NCI-H1694 treated with DMSO at 0.1 percent for 48 hours (cell line): Measurements from ENCODE around the gene CAMK2N1.
A peak's percentile ranks its signal among the peaks of the same experiment; 100 is the strongest.
"Not testable (repeated sequence)": the region's sequence is repeated elsewhere in the genome, so short reads cannot be mapped to it uniquely, and the experiment has no call there.

Experiments
- DNase-seq: peaks from one replicate; lab custom pipeline; 2025; lab: John Stamatoyannopoulos, UW

The CAMK2N1 gene

DNA sequence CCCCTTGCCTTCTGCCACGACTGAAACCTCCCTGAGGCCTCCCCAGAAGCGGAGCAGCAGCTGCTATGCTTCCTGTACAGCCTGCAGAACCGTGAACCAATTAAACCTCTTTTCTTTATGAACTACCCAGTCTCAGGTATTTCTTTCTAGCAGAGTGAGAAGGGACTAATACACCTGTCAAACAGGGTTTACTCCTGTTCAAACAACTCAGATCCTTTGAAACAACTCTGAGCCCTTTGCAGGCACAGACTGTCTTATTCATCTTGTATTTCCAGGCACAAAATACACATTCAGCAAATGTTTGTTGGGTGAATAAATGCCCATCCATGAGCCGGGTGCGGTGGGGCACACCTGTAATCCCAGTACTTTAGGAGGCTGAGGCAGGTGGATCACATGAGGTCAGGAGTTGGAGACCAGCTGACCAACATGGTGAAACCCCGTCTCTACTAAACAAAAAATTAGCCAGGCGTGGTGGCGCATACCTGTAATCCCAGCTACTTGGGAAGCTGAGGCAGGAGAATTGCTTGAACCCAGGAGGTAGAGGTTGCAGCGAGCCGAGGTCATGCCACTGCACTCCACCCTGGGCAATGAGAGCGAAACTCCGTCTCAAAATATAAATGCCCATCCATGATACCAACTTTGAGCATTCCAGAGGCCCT, 10.8 kb upstream of the CAMK2N1 start:
- DNase-seq: not testable (repeated sequence)

GRCh38 chr1:20496241-20496661, 10.2 kb upstream of the CAMK2N1 start:
- no peak for DNase-seq

DNA sequence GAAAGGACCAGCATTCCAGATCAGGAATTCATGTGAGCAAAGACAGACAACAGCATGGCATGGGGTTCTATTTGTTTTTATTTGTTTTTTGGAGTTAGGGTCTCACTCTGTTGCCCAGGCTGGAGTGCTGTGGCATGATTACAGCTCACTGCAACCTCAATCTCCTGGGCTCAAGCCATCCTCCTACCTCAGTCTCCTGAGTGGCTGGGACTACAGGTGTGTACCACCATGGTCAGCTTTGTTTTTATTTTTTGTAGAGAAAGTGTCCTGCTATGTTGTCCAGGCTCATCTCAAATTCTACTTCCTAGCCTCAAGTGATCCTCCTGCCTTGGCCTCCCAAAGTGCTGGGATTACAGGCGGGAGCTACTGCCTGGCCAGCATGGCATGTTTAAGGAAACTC, 9.7 kb upstream of the CAMK2N1 start:
- no peak for DNase-seq

- DNase-seq: no peak
Measured at GRCh38 chr1:20494609-20495311, 8.8 kb upstream of the CAMK2N1 start.

- peak; percentile 74 for DNase-seq
Measured at GRCh38 chr1:20493839-20494608, 8.0 kb upstream of the CAMK2N1 start.

- DNase-seq: no peak
Measured at GRCh38 chr1:20493309-20493708, 7.3 kb upstream of the CAMK2N1 start.

- no peak for DNase-seq
Measured at GRCh38 chr1:20492751-20493150, 6.7 kb upstream of the CAMK2N1 start.

DNA sequence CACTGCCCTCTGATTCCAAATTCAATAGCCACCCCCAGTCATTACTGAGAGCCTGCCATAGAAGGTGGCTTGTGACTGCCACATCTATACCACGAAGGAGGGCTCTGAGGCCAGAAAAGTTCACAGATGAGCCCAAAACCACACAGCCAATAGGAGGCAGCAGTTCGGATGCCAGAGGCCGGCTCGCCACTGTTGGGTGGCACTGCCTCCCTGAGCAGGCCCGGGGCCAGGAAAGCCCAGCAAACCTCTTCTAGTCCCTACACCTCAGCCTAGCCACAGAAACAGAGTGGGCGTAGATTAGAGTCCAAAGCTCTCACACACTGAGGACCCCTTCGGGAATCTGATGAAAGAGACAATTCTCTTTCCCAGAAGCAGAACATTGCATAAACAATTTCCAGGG, 5.9 kb upstream of the CAMK2N1 start:
- DNase-seq: no peak

DNA sequence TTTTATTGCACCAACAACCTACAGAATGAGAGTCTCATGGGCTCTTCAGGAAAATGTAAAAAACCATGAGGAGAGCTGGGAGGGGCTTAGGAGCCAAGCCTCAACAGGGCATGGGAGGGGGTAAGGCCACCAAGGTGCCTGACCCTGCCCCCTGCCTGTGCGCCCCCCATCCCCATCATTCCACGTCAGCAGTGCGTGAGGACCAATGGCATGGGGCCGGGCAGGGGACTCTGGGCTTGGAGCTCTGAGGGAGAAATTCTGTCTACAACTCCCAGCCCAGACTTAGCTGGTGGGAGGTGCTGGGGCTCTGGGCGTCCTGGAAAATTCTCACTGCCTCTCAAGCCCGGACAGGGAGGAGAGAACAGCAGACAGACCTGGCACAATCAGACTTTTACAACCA, 5.2 kb upstream of the CAMK2N1 start:
- no peak for DNase-seq

GRCh38 chr1:20487236-20487590, 1.2 kb upstream of the CAMK2N1 start:
- peak; percentile 72 for DNase-seq

DNA sequence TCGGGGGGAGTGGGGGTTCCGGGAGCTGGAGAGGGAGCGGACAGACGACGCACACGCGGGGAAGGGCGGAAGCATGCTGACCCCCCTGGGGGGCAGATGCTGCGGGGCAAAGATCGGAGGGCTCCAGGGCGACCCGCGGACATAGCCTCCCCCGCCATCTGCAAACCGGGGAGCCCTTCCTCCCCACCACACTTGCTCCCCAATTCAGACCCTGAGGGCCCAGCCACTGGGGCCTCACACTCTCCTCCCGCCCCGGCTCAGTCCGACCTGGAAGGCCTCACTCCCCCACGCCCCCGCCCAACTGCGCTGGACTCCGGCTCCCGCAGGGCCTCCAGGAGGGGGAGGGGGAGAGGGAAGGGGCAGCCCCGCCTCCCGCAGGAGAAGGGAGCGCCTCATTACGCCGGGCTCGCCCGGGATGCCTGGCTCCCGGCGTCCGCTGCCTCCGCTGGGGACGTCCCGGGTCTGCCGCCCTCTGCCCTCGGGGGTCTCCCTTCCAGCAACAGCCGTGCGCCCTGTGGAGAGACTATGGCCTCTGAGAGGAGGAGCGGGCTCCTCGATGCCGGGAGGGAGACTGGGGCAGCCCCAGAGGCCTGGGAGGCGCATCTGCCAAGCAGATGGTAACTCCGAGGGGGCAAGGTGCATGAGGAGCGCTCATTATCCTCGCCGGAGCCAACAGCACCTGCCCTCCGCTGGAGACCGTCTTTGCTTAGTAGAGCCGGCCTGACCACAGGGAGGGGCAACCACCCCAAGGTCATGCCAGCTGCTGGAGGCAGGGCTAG, 636 bp upstream of the CAMK2N1 start:
- DNase-seq: peak; percentile 49

DNA sequence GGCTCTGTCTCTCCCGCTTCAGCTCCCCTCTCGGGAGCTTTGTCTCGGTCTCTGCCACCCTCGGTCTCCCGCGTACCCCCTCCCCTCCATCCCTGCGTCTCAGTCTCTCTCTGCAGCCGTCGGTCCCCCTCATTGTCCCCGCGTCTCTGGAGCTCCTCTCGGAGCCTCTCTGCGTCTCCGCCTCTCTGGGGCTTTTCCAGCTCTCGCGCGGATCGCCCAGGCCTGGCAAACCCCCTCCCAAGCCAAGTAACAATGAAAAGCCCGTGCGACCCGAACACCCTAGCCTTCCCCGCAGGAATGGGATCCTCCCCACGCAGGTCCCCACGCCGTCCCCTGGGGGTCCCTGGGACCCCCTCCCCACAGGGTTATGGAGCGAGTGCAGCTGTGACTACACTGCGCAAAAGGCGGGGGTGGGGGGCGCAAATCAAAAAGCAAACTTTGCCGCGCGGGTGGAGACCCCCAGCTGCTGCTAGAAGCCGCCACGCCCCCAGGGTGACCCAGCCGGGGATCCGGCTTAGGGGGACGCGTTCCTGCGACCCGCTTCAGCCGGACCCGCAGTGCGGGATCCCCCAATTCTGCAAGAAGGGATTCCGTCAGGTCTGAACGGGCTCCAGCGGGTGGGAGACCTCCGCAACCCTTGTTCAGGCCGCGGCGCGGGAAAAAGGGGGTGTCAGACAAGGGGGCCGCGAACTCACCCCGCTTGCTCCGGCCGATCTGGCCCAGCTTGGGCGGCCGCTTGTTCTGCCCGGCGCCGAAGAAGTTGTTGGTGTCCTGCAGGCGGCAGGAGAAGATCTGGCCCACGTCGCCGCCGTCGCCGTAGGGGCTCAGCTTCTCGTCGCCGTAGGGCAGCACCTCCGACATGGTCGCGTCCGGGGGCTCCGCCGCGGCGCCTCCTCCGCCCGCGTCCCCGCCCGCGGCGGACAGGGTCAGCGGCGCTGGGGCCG, 1.2 kb downstream of the CAMK2N1 start:
- DNase-seq: no peak

DNA sequence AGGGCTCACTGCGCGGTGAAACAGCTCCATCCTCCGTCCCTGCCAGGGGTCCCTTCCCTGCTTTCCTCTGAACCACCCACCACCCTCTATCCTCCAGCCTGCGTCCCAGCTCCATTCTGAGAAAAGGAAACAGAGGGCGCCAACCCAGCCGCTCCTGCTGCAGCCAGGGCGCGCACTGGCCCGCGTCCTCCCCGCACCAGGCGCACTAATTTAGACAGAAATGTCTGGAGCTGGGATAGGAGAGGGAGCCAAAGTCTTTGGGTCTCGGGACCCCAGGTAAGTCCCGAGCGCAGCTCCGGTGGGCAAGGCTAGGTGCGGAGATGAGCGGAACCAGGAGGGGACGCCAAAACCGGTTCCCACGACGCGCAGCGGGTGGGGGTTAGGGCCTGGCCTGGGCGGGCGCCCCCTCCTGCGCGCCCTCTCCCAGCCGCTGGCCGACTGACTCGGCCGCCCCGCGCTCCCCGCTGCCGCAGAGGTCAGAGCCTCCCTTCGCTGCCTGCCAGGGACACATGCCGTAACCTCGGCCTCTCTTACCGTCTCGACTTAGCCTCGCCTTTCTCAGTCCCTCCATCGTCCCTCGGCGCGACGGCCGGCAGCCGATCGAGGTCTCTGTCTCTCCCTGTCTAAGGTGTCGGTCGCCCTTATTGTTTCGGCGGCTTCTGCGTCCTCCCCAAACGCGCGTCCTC, 2.0 kb downstream of the CAMK2N1 start:
- no peak for DNase-seq

DNA sequence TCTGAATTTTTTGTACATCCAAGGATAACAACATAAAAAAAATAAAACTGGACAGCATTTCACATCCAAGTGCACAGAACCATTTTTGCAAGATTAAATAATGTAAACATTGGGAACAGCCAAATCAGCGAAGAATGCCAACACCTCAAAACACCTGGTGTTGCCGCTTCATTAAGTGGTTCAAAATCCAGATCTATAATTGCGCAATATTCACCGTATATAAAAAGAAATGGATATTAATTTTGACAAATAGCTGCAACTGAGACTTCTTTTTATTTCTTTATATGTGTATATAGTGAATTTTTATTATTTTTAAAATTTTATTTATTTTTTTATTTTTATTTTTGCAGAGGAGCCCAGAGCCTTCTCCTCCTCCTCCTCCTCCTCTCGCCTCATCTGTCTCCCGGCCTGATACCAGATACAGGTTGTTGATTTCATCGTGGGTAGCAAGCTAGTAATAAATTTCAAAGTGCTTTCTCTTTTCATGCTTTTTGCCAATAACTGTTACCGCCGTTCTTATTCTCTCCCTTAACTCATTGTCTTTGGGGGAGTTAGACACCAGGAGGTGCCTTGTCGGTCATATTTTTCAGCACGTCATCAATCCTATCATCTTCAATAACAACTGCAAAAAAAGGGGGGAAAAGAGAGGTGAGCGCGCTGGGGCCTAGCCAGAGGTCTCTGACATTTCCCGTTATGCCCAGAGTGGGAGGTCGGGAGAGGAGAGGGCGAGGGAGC, 2.7 kb downstream of the CAMK2N1 start:
- DNase-seq: peak; percentile 27

GRCh38 chr1:20481643-20482498, 4.1 kb downstream of the CAMK2N1 start:
- DNase-seq: no peak

DNA sequence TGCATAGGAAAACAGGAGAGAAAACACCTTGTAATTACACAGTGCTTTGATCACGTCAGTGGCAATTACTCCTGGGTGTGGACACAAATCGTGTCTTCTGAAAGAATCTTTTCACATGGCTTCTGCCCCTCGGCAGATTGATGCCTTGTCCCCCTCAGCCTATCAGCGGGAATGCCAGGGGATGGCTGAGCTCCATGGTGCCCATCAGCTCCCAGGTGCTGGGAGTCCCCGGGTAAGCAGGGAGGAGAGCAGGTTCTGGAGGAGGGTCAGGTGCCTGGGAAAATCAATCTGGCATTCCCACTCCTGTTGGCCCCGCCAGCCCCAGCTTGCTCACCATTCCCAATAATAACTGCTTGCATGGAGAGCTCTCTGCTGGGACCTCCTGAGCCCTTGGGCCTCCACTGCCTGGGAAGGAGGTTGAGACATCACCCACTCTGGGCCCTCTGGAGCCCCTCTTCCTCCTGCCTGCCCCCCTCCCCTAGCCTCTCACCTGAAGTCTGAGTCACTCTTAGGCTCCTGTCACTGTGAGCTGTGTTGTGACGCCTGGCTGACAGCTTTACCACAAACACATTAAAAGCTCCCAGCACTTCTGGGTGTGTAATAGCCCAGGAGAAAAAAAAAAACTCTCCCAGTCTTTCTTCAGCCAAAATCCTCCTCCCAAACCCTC, 4.9 kb downstream of the CAMK2N1 start:
- DNase-seq: no peak

DNA sequence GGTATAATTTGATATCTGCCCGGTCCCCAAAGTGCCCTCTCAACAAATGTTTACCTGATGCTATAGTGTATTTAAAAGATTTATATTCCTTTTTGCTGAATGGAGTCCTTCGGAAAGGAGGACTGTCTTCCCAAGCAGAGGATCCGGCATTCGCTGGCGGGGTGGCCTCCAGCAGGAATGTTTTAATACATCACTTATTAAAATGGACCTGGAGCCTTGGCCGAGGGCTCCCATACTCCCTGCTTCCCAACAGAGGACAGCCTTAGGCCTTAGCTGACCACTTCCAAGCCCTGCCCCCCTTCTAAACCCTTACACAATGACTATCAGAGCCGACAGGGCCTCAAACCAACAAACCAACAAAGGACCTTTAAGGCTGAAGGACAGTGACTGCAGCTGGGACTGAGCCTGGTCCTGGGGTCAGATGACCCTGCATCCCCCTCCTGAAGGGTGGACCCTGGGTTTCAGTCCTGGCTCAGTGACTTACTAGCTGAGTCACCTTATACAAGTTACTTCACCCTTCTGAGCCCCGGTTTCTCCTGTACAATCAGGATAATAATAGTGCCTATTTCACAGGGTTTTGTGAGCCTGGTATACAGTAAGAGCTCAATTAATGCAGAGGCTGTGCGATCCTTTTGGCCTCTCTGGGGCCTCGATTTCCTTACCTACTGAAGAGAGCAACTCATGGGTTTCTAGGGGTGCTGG, 5.6 kb downstream of the CAMK2N1 start:
- no peak for DNase-seq

GRCh38 chr1:20479840-20480239, 6.2 kb downstream of the CAMK2N1 start:
- no peak for DNase-seq
